Liver (tissue), 9 donors: ENCODE results near the gene CPED1. TPM values are rescaled to one million over a fixed set of nuclear protein-coding genes. Genes with fewer than 3 reads are reported as not detected.
A peak's percentile ranks its signal among the peaks of the same experiment; 100 is the strongest.
"Not testable (repeated sequence)": the region's sequence is repeated elsewhere in the genome, so short reads cannot be mapped to it uniquely, and the experiment has no call there.

Source experiments
- DNase-seq: peaks from one replicate; pipeline ENCODE4 v3.0.0-alpha.2; 2017; ENCODE audit warnings: low spot score
- H3K27ac ChIP-seq, 2 donors: one replicate each; pipeline ENCODE4 v1.7.0; 2013; ENCODE audit warnings: inconsistent platforms in 2 of 2, low read length in 2 of 2, control low read depth in 1 of 2, low read depth in 1 of 2, mild to moderate bottlenecking in 1 of 2
- H3K27me3 ChIP-seq, 4 donors: one replicate each; pipeline versions ENCODE4 v1.6.1 to v1.7.0; 2013; ENCODE audit warnings: low read length in 3 of 4, inconsistent platforms in 1 of 4, mild to moderate bottlenecking in 1 of 4, moderate library complexity in 1 of 4; ENCODE audit not compliant: control insufficient read depth in 4 of 4, insufficient read depth in 4 of 4
- H3K36me3 ChIP-seq, 4 donors: one replicate each; pipeline versions ENCODE4 v1.6.1 to v1.7.0; 2013; ENCODE audit warnings: low read length in 3 of 4, mild to moderate bottlenecking in 3 of 4, low read depth in 1 of 4, moderate library complexity in 1 of 4; ENCODE audit not compliant: control insufficient read depth in 4 of 4, insufficient read depth in 3 of 4
- H3K4me1 ChIP-seq, 4 donors: one replicate each; pipeline versions ENCODE4 v1.6.1 to v1.7.0; 2013; ENCODE audit warnings: low read length in 3 of 4, mild to moderate bottlenecking in 3 of 4, moderate library complexity in 1 of 4; ENCODE audit not compliant: control insufficient read depth in 4 of 4, insufficient read depth in 4 of 4
- H3K4me3 ChIP-seq, 3 donors: one replicate each; pipeline versions ENCODE4 v1.6.1 to v1.7.0; 2013; ENCODE audit warnings: low read length in 3 of 3, control low read depth in 1 of 3, low read depth in 1 of 3, mild to moderate bottlenecking in 1 of 3
- H3K9ac ChIP-seq, 2 donors: one replicate each; pipeline ENCODE4 v1.7.0; 2013; ENCODE audit warnings: low read length in 2 of 2, mild to moderate bottlenecking in 2 of 2, moderate library complexity in 2 of 2, control low read depth in 1 of 2, low read depth in 1 of 2
- H3K9me3 ChIP-seq, 4 donors: one replicate each; pipeline versions ENCODE4 v1.6.1 to v1.7.0; 2013; ENCODE audit warnings: low read length in 3 of 4; ENCODE audit not compliant: control insufficient read depth in 4 of 4
- EGR1 ChIP-seq, 2 donors: IDR thresholded peaks; 2 replicates each; pipeline ENCODE4 v1.6.1; 2016 to 2018; ENCODE audit warnings: antibody characterized with exemption in 2 of 2, low read depth in 2 of 2
- FOXA1 ChIP-seq: IDR thresholded peaks from 2 replicates; pipeline ENCODE4 v1.6.1; 2016; ENCODE audit warnings: antibody characterized with exemption
- FOXA2 ChIP-seq: IDR thresholded peaks from 2 replicates; pipeline ENCODE4 v1.6.1; 2016; ENCODE audit warnings: antibody characterized with exemption
- GABPA ChIP-seq, 2 donors: IDR thresholded peaks in 1 of 2; conservative IDR thresholded peaks in 1 of 2; 2 replicates each; pipeline ENCODE4 v1.6.1; 2016; ENCODE audit warnings: antibody characterized with exemption in 2 of 2, mild to moderate bottlenecking in 1 of 2, moderate library complexity in 1 of 2
- HNF4A ChIP-seq, 2 donors: conservative IDR thresholded peaks; 2 replicates each; pipeline ENCODE4 v1.6.1; 2016; ENCODE audit warnings: antibody characterized with exemption in 2 of 2, mild to moderate bottlenecking in 2 of 2
- HNF4G ChIP-seq: IDR thresholded peaks from 2 replicates; pipeline ENCODE4 v1.6.1; 2016; ENCODE audit warnings: antibody characterized with exemption
- JUND ChIP-seq, 2 donors: IDR thresholded peaks; 2 replicates each; pipeline ENCODE4 v1.6.1; 2016; ENCODE audit warnings: antibody characterized with exemption in 2 of 2
- NR2F2 ChIP-seq: IDR thresholded peaks from 2 replicates; pipeline ENCODE4 v1.6.1; 2016; ENCODE audit warnings: antibody characterized with exemption
- RAD21 ChIP-seq, 2 donors: IDR thresholded peaks; 2 replicates each; pipeline ENCODE4 v1.6.1; 2016; ENCODE audit warnings: antibody characterized with exemption in 2 of 2, mild to moderate bottlenecking in 2 of 2
- RXRA ChIP-seq, 2 donors: IDR thresholded peaks; 2 replicates each; pipeline ENCODE4 v1.6.1; 2017 to 2018; ENCODE audit warnings: antibody characterized with exemption in 2 of 2, mild to moderate bottlenecking in 1 of 2
- SP1 ChIP-seq: IDR thresholded peaks from 2 replicates; pipeline ENCODE4 v1.6.1; 2018; ENCODE audit warnings: antibody characterized with exemption, mild to moderate bottlenecking
- TAF1 ChIP-seq: conservative IDR thresholded peaks from 2 replicates; pipeline ENCODE4 v1.6.1; 2016; ENCODE audit warnings: antibody characterized with exemption, mild to moderate bottlenecking
- YY1 ChIP-seq: IDR thresholded peaks from 2 replicates; pipeline ENCODE4 v1.6.1; 2016; ENCODE audit warnings: antibody characterized with exemption, mild to moderate bottlenecking
- whole genome bisulfite sequencing: extraction: QIAGEN DNeasy Blood & Tissue Kit; methylation state at CpG from one replicate; pipeline ENCODE4 v1.1.7; 2013; 5-methylcytosine and 5-hydroxymethylcytosine counted together
- polyA plus RNA-seq, 2 donors: library from polyadenylated mRNA; stranded (reverse) in 1 of 2; unstranded in 1 of 2; fragments of 200-250 nt in 1 of 2; fragments of >200 nt in 1 of 2; fragmentation: Nextera tagmentation in 1 of 2; extraction: Ambion mirVana in 1 of 2; gene quantifications; one replicate each; pipeline versions ENCODE4 v1.2.1 to v1.2.3, GENCODE V29; 2013 to 2015
- total RNA-seq, 2 donors: library from RNA; depleted of rRNA; stranded (reverse); fragments of >200 nt; gene quantifications; one replicate each; pipeline ENCODE4 v1.2.3, GENCODE V29; 2014
- TF ChIP-seq, protein P1 (sequence below): IDR thresholded peaks from 2 replicates; pipeline ENCODE4 v1.6.1; 2016; ENCODE audit warnings: antibody characterized with exemption
- TF ChIP-seq, protein P2 (sequence below): IDR thresholded peaks from 2 replicates; pipeline ENCODE4 v1.6.1; 2016; ENCODE audit warnings: antibody characterized with exemption
- TF ChIP-seq, protein P3 (sequence below): fragments of 150-350 bp; IDR thresholded peaks from 2 replicates; pipeline ENCODE4 v1.5.1; 2017; ENCODE audit warnings: improper control_type of control experiment, low read depth, low read length; ENCODE audit not compliant: missing input control
- TF ChIP-seq, protein P4 (sequence below): IDR thresholded peaks from 2 replicates; pipeline ENCODE4 v1.6.1; 2016; ENCODE audit warnings: antibody characterized with exemption
- TF ChIP-seq, protein P5 (sequence below): IDR thresholded peaks from 2 replicates; pipeline ENCODE4 v1.6.1; 2016; ENCODE audit warnings: antibody characterized with exemption, mild to moderate bottlenecking
- donor health status: healthy.
- donor health status: healthy.
- donor health status: healthy.
- donor health status: healthy.
- donor health status: healthy.

CPED1 gene
- total and polyA plus RNA-seq, 4 donors = 8.5 to 58.0 (median 14.6) TPM

DNA sequence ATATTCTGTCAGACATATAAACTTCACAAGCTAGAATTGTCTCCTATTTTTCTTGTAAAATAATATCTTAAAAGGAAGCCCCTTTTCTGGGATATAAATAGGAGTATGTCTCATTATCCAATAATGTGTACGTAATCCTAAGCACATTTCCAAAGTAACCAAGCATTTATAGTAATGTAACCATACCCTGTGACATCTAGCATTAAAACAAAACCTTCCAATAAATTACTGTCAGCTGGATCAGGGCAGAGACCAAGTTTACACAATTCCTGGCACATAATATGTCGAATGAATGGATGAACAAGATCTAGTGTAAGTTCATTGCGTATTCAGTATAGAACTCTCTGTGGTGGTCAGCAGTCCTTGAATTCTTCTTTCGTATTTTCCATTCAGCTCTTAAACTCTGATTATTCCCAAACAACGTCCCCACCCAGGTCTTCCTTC lies 14.3 kb downstream of the CPED1 start:
- peak overlapping the region; percentile 57 to 60 for H3K27ac ChIP-seq
- peaks cover 0 to 4% (median under 1%) of the 10 kb centered on the region in 4 donors for H3K36me3 ChIP-seq
- TF ChIP-seq, protein P1, sequence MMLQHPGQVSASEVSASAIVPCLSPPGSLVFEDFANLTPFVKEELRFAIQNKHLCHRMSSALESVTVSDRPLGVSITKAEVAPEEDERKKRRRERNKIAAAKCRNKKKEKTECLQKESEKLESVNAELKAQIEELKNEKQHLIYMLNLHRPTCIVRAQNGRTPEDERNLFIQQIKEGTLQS = no peak
- TF ChIP-seq YY1 (no peak), HNF4A (conservative IDR thresholded peaks at IDR 0.05) (peak in 1 of 2 donors; percentile 61), RXRA (IDR thresholded peaks at IDR 0.05) (peak in 1 of 2 donors; percentile 18)
- DNase-seq = no peak
- 72% methylated on average over 5 of the region's 5 CpGs for WGBS
- no peaks in the 10 kb centered on the region for H3K27me3 ChIP-seq
- H3K9ac ChIP-seq = no peak overlapping the region
- H3K9me3 ChIP-seq = no peaks in the 10 kb centered on the region
- no peak overlapping the region for H3K4me3 ChIP-seq
- peaks cover 0 to 45% (median 29%) of the 10 kb centered on the region in 4 donors for H3K4me1 ChIP-seq

DNA sequence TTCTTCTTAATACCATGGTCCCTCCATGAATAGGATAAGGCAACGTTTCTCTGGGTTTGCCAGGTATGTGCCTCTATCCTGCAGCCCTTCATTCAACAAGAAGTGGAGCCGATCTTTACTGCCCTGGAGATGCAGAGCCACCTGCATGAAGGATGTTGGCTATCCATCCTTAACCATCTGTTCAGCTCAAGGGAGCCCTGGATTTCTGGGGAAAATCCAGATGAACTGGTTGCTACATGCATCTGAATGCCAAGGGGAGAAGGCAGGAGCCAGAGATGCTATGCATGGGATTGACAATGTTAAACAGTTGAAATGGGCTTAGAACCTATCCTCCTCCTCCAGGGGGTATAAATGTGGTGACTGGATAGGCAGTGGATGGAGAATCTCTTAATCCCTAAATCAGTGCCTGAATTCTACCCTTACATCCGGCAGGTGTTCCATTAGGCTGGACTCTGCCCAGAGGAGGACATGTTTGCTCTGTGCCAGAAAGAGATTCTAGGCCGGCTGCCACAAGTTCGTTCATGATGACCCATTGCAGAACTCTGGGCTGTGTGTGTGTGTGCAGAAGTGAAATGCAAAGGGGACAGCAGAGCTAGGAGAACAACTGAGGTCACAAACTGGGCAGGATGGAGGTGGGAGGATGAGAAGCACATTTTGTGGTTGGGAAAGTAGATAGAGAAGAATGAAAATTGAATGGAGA lies 15.6 kb downstream of the CPED1 start:
- H3K4me3 ChIP-seq = no peak overlapping the region
- no peaks in the 10 kb centered on the region for H3K9me3 ChIP-seq
- H3K9ac ChIP-seq = no peak overlapping the region
- peaks cover 0 to 40% (median 29%) of the 10 kb centered on the region in 4 donors for H3K4me1 ChIP-seq
- no peak for DNase-seq
- H3K27ac ChIP-seq = peak overlapping the region; percentile 57 to 60
- no peaks in the 10 kb centered on the region for H3K27me3 ChIP-seq
- no peaks in the 10 kb centered on the region for H3K36me3 ChIP-seq
- 50% methylated on average over 5 of the region's 5 CpGs for WGBS
- TF ChIP-seq, protein P1 = peak; percentile 53
- TF ChIP-seq EGR1 (IDR thresholded peaks at IDR 0.05; ENCODE audit: low read depth in 2 of 2) = peak in 1 of 2 donors; percentile 71
- TF ChIP-seq, protein P2, sequence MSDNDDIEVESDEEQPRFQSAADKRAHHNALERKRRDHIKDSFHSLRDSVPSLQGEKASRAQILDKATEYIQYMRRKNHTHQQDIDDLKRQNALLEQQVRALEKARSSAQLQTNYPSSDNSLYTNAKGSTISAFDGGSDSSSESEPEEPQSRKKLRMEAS = peak; percentile 84
- TF ChIP-seq RAD21 (IDR thresholded peaks at IDR 0.05) = peak; percentile 62 to 68
- peak; percentile 67 for TF ChIP-seq FOXA2
- TF ChIP-seq SP1 = peak; percentile 94
- peak; percentile 74 to 83 for TF ChIP-seq JUND (IDR thresholded peaks at IDR 0.05)
- TF ChIP-seq NR2F2 = peak; percentile 73
- no peak for TF ChIP-seq TAF1
- peak in 1 of 2 donors; percentile 79 for TF ChIP-seq GABPA (IDR thresholded peaks at IDR 0.05 in 1 of 2, conservative IDR thresholded peaks at IDR 0.05 in 1 of 2)
- peak; percentile 79 for TF ChIP-seq FOXA1
- TF ChIP-seq HNF4G = peak; percentile 90
- TF ChIP-seq, protein P3, sequence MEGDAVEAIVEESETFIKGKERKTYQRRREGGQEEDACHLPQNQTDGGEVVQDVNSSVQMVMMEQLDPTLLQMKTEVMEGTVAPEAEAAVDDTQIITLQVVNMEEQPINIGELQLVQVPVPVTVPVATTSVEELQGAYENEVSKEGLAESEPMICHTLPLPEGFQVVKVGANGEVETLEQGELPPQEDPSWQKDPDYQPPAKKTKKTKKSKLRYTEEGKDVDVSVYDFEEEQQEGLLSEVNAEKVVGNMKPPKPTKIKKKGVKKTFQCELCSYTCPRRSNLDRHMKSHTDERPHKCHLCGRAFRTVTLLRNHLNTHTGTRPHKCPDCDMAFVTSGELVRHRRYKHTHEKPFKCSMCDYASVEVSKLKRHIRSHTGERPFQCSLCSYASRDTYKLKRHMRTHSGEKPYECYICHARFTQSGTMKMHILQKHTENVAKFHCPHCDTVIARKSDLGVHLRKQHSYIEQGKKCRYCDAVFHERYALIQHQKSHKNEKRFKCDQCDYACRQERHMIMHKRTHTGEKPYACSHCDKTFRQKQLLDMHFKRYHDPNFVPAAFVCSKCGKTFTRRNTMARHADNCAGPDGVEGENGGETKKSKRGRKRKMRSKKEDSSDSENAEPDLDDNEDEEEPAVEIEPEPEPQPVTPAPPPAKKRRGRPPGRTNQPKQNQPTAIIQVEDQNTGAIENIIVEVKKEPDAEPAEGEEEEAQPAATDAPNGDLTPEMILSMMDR = no peak
- TF ChIP-seq, protein P4, sequence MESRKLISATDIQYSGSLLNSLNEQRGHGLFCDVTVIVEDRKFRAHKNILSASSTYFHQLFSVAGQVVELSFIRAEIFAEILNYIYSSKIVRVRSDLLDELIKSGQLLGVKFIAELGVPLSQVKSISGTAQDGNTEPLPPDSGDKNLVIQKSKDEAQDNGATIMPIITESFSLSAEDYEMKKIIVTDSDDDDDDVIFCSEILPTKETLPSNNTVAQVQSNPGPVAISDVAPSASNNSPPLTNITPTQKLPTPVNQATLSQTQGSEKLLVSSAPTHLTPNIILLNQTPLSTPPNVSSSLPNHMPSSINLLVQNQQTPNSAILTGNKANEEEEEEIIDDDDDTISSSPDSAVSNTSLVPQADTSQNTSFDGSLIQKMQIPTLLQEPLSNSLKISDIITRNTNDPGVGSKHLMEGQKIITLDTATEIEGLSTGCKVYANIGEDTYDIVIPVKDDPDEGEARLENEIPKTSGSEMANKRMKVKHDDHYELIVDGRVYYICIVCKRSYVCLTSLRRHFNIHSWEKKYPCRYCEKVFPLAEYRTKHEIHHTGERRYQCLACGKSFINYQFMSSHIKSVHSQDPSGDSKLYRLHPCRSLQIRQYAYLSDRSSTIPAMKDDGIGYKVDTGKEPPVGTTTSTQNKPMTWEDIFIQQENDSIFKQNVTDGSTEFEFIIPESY = peak; percentile 85
- TF ChIP-seq, protein P5, sequence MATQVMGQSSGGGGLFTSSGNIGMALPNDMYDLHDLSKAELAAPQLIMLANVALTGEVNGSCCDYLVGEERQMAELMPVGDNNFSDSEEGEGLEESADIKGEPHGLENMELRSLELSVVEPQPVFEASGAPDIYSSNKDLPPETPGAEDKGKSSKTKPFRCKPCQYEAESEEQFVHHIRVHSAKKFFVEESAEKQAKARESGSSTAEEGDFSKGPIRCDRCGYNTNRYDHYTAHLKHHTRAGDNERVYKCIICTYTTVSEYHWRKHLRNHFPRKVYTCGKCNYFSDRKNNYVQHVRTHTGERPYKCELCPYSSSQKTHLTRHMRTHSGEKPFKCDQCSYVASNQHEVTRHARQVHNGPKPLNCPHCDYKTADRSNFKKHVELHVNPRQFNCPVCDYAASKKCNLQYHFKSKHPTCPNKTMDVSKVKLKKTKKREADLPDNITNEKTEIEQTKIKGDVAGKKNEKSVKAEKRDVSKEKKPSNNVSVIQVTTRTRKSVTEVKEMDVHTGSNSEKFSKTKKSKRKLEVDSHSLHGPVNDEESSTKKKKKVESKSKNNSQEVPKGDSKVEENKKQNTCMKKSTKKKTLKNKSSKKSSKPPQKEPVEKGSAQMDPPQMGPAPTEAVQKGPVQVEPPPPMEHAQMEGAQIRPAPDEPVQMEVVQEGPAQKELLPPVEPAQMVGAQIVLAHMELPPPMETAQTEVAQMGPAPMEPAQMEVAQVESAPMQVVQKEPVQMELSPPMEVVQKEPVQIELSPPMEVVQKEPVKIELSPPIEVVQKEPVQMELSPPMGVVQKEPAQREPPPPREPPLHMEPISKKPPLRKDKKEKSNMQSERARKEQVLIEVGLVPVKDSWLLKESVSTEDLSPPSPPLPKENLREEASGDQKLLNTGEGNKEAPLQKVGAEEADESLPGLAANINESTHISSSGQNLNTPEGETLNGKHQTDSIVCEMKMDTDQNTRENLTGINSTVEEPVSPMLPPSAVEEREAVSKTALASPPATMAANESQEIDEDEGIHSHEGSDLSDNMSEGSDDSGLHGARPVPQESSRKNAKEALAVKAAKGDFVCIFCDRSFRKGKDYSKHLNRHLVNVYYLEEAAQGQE = peak; percentile 88
- peak; percentile 96 to 98 for TF ChIP-seq HNF4A (conservative IDR thresholded peaks at IDR 0.05)
- peak; percentile 93 to 95 for TF ChIP-seq RXRA (IDR thresholded peaks at IDR 0.05)
- peak; percentile 96 for TF ChIP-seq YY1

DNA sequence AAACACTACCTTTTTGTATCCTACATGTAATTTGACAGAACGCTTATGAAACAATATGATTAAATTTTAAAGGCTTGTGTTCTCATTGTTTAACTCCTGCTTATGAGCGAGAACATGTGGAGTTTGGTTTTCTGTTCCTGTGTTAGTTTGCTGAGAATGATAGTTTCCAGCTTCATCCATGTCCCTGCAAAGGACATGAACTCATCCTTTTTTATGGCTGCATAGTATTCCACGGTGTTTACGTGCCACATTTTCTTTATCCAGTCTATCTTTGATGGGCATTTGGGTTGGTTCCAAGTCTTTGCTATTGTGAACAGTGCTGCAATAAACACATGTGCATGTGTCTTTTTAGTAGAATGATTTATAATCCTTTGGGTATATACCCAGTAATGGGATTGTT lies 16.5 kb downstream of the CPED1 start:
- 94% methylated on average over 4 of the region's 4 CpGs for WGBS
- H3K4me1 ChIP-seq = peaks cover 0 to 33% (median 25%) of the 10 kb centered on the region in 4 donors
- DNase-seq, H3K9ac ChIP-seq, H3K4me3 ChIP-seq, H3K9me3 ChIP-seq, H3K27me3 ChIP-seq, H3K27ac ChIP-seq, H3K36me3 ChIP-seq: not testable (repeated sequence)
